ENCODE measurements around the gene CTSO.
"Not testable (repeated sequence)": the region's sequence is repeated elsewhere in the genome, so short reads cannot be mapped to it uniquely, and the experiment has no call there.

CTSO gene

GRCh38 chr4:155904331-155904730, 49.3 kb downstream of the CTSO start:
- DNase-seq = no peak

GRCh38 chr4:155903453-155903852, 50.2 kb downstream of the CTSO start, which contains the start of gene TDO2:
Gene TDO2, plus strand, starts transcription at chr4:155903696. Its CDS starts 63 bp downstream, at chr4:155903759.
- DNase-seq = no peak

GRCh38 chr4:155901013-155901412, 52.7 kb downstream of the CTSO start:
- DNase-seq = no peak

DNA sequence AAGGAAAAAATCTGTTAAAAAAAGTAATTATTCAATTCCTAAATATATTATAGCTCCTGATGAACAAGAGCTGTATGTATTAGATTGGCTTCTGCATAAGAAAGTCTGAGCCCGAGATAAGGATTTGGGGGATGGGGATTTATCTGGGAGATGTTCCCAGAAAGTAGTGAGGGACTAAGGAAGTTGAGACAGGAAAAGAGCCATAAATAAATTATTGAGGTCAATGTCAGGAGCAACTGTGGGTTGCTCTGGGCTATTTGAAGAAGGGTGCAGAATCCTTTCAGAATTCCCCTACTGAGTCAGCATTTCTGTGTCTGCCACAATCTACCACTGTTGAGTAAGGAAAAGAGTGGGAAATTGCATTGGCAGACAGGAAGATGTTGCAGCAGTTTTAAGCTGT, 53.3 kb downstream of the CTSO start:
- no peak for DNase-seq

GRCh38 chr4:155899891-155900290, 53.8 kb downstream of the CTSO start:
- no peak for DNase-seq

GRCh38 chr4:155898371-155898770, 55.3 kb downstream of the CTSO start:
- DNase-seq = not testable (repeated sequence)

- DNase-seq = no peak
Observed at GRCh38 chr4:155891058-155891457, 62.6 kb downstream of the CTSO start.

DNA sequence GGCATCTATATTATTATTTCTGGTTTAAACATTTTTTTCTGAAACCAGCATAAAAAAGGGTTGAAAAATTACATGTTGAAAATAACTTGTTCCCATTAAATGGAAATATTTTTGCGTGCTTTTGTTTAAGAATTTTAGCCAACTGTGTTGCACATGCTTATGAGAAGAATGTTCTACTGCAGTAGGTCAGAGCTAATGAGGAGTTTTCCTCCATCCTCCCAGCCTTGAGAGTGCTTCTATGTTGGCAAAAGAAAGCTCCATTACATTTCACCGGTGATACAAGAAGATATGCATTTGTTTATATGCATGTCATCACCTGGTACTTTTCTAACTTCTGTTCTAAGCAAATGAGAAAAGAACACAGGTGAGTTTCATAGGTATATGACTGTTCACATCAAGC, 63.7 kb downstream of the CTSO start:
- no peak for DNase-seq

- no peak for DNase-seq
Observed at GRCh38 chr4:155889031-155889793, 64.5 kb downstream of the CTSO start.

DNA sequence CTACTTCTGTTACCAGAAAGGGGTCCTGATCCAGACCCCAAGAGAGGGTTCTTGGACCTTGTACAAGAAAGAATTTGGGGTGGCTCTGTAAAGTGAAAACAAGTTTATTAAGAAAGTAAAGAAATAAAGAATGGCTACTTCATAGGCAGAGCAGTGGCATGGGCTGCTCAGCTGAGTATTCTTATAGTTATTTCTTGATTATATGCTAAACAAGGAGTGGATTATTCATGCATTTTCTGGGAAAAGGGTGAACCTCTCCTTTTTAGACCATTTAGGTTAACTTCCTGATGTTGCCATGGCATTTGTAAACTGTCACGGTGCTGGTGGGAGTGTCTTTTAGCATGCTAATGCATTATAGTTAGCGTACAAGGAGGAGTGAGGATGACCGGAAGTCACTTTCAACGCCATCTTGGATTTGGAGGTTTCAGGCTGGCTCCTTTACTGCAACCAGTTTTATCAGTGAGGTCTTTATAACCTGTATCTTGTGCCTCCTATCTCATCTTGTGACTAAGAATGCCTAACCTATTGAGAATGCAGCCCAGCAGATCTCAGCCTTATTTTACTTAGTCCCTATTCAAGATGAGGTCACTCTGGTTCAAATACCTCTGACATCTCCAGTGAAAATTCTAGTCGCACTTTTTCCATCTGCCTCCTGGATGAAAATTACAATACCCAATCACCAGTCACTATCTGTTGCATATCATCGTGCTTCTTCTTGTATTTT, 65.7 kb downstream of the CTSO start:
- no peak for DNase-seq

DNA sequence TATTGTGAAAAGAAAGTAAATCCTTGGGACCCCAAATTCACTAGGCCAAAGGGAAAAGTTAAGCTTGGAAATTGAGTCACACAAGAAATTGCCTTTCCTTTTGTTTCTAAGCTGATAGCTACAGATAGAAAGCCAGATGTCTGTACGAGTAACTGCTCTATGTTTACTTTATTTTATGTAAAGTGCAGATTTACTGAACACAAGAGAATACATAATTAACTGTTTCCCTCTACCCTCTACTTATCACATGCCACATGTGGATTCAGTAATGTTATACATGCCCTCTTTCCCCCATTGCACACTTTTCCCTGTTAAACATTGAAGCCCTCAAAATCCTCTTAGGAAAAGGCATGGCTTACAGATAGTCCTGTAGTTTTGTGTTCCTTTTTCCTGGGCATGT, 66.6 kb downstream of the CTSO start:
- DNase-seq = no peak

- no peak for DNase-seq
Observed at GRCh38 chr4:155885666-155886065, 68.0 kb downstream of the CTSO start.

DNA sequence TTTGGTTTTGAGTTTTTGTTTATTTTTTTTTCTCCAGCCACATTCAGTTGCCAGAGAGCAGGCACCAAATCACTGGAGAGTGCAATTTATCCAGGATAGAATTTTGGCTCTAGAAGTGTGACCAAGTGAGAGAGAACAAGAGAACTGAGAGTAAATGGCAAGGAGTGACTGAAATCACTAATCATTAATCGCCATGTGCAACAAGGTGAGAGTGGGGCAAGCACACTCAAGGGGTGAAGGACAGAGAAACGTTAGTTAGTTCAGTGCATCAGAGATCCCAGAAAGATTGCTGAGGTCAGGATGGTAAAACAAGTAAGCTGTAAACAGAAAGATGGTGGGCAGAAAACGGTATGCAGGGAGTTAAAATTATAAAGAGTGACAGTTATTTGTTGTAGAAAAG, 69.8 kb downstream of the CTSO start:
- no peak for DNase-seq

GRCh38 chr4:155881555-155881954, 72.1 kb downstream of the CTSO start:
- no peak for DNase-seq

DNA sequence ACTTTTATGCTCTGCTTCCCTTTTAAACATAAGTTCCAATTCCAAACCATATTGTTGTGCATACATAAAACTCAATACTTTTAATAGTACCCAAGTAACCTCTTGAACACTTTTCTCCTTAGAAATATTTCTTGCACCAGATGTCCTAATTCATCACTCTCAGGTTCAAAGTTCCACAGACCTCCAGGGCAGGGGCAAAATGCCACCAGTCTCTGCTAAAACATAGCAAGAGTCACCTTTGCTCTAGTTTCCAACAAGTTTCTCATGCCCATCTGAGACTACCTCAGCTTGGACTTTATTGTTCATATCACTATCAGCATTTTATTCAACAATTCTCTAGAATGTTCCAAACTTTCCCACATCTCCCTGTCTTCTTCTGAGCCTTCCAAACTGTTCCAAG, 73.9 kb downstream of the CTSO start:
- DNase-seq = no peak

- DNase-seq = no peak
Observed at GRCh38 chr4:155878611-155879010, 75.1 kb downstream of the CTSO start.

DNA sequence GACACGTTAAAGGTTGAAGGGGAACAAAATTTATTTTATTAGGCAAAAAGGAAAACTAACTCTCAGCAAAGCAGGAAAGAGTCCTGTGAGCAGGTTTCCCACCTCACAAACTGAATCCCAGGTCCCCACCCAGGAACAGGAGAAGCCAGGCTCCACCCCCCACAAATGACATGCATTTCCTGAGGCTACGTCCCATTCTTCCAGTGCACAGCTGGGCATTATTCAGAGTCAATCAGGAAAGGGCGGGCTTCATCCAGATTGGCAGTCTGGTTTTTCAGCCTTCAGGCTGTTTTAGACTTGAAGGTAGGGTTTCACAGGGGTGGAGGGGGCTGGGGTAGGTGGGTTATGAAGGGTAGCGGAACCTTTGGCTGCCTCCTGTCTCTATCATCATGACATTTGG, 75.7 kb downstream of the CTSO start:
- DNase-seq = no peak

DNA sequence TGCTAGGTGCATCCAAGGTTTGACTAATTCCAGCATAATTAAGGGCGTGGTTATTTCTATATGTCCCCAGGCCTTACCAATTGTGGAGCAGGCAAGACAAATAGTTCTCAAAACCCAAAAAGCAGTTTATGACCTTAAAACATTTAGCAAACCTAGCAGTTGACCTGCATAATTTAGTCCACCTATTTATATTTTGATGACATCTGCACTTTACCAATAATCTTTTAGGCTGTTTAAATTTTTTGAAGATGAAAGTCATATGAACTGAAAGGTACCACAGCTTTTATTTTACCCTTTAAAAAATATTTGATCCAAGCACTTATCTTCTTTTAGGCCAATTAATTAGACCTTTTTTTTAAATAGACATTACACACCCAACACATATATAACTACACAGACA, 77.8 kb downstream of the CTSO start:
- DNase-seq = no peak
